IMR-90 (cell line): ENCODE results near the gene TLDC2.
"Not testable (repeated sequence)": the region's sequence is repeated elsewhere in the genome, so short reads cannot be mapped to it uniquely, and the experiment has no call there.

Experiments used
- BHLHE40 ChIP-seq: fragments of 150-350 bp; IDR thresholded peaks from 2 replicates; pipeline ENCODE4 v1.6.1; 2016; ENCODE audit warnings: mild to moderate bottlenecking, low read depth, low read length
- CHD1 ChIP-seq: IDR thresholded peaks from 2 replicates; pipeline ENCODE4 v1.6.1; 2012; ENCODE audit warnings: low read depth, low read length, improper control_type of control experiment
- CTCF ChIP-seq: conservative IDR thresholded peaks from 2 replicates; pipeline ENCODE4 v1.5.1; 2012; ENCODE audit warnings: mild to moderate bottlenecking, low read depth, low read length, improper control_type of control experiment
- ELK1 ChIP-seq: fragments of 150-350 bp; IDR thresholded peaks from 2 replicates; pipeline ENCODE4 v1.6.1; 2016; ENCODE audit warnings: low read depth, mild to moderate bottlenecking, low read length, moderate library complexity, borderline replicate concordance
- MAFK ChIP-seq: IDR thresholded peaks from 2 replicates; pipeline ENCODE4 v1.6.1; 2012; ENCODE audit warnings: low read depth, low read length, improper control_type of control experiment
- MAZ ChIP-seq: IDR thresholded peaks from 2 replicates; pipeline ENCODE4 v1.6.1; 2012; ENCODE audit warnings: low read depth, mild to moderate bottlenecking, low read length, improper control_type of control experiment, moderate library complexity, borderline replicate concordance
- MXI1 ChIP-seq: IDR thresholded peaks from 2 replicates; pipeline ENCODE4 v1.6.1; 2012; ENCODE audit warnings: low read depth, mild to moderate bottlenecking, low read length, moderate library complexity, borderline replicate concordance
- POLR2A ChIP-seq: IDR thresholded peaks from 2 replicates; pipeline ENCODE4 v1.6.1; 2012; ENCODE audit warnings: mild to moderate bottlenecking, low read depth, low read length
- RCOR1 ChIP-seq: IDR thresholded peaks from 2 replicates; pipeline ENCODE4 v1.6.1; 2012; ENCODE audit warnings: mild to moderate bottlenecking, low read length, improper control_type of control experiment; ENCODE audit not compliant: insufficient replicate concordance
- SMC3 ChIP-seq: fragments of 150-350 bp; IDR thresholded peaks from 2 replicates; pipeline ENCODE4 v1.6.1; 2016; ENCODE audit warnings: low read depth, mild to moderate bottlenecking, antibody characterized with exemption, low read length, moderate library complexity

- not testable (repeated sequence) for TF ChIP-seq CTCF, POLR2A, SMC3, MXI1, MAZ, RCOR1, BHLHE40, MAFK, ELK1, CHD1
Observed at GRCh38 chr20:36841030-36841429, 34.9 kb upstream of the TLDC2 start.
